ENCODE data around the gene FOXO4. TPM values are rescaled to one million over a fixed set of nuclear protein-coding genes. Genes with fewer than 3 reads are reported as not detected.
A peak's percentile ranks its signal among the peaks of the same experiment; 100 is the strongest.

The FOXO4 gene
- total and polyA plus RNA-seq, 5 donors from 2014 or later, result 1.8 to 49.9 (median 2.8) TPM

DNA sequence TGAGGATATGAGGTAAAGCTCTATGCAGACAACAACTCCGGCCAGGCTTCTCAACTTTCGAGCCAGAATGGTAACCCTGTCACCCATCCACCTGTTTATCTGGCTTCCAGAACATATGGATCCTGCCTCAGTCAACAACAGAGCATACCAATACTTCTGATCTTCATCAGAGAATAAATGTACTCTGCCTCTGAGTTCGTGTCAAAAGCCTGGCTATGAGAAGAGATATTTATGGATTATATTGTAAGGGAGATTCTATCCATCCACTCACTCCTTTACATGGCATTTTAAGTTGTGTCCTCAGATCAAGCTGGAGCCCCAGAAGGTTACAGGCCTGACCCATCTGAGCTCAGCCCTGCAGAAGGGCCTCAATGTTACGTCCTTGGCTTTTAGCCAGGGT is 9.8 kb upstream of the FOXO4 start:
- Histone ChIP-seq H3K27ac (ENCODE audit: insufficient read depth, low read length, poor library complexity, severe bottlenecking) (no peak overlapping the region), H3K9me3 (ENCODE audit: control insufficient read depth in 2 of 2, low read length in 2 of 2) (no peaks in the 10 kb centered on the region), H3K36me3 (ENCODE audit: control insufficient read depth, insufficient read depth, low read length) (no peaks in the 10 kb centered on the region), H3K27me3 (ENCODE audit: control insufficient read depth, insufficient read depth, low read length) (no peaks in the 10 kb centered on the region), H3K4me1 (ENCODE audit: control insufficient read depth, insufficient read depth, low read length, poor library complexity, severe bottlenecking) (peaks cover 3% of the 10 kb centered on the region), H3K4me3 (ENCODE audit: low read depth, low read length) (no peak overlapping the region)
- H3K9me3 Mint-ChIP-seq, result no peaks in the 10 kb centered on the region
- H3K4me3 Mint-ChIP-seq, result no peak overlapping the region
- no peaks in the 10 kb centered on the region for H3K27me3 Mint-ChIP-seq
- peaks cover 0 to 8% (median 0%) of the 10 kb centered on the region in 4 donors for H3K4me1 Mint-ChIP-seq
- no peak for DNase-seq
- ATAC-seq (ENCODE audit: low read depth in 2 of 2), result no peak
- peak overlapping the region in 1 of 3 donors; percentile 52 for H3K27ac Mint-ChIP-seq
- H3K36me3 Mint-ChIP-seq, result no peaks in the 10 kb centered on the region

DNA sequence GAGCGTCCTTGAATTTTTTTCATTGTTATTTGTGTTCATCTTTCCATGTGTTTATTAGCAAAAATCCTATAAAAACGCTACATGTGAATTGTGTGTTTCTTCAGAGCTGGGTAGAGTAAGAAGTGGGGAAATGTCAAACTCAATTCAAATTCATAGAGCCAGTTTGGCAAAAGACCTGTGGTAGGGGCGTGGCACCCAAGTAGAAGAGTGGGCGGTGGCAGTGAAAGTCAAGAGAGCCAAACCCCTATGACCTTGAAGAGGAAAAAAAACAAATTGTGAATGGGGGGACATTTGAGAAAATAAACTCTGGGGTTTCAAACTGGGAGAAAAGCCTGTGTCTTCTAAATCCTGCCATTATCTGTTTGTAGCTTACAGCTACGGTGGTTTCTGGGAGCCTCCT is 4.4 kb upstream of the FOXO4 start:
- H3K9me3 ChIP-seq (ENCODE audit: control insufficient read depth in 2 of 2, low read length in 2 of 2), result no peaks in the 10 kb centered on the region
- Mint-ChIP-seq H3K9me3 (peaks cover 0 to 2% (median 0%) of the 10 kb centered on the region in 7 donors), H3K36me3 (no peaks in the 10 kb centered on the region), H3K27ac (no peak overlapping the region), H3K4me1 (peaks cover 0 to 16% (median 6%) of the 10 kb centered on the region in 4 donors), H3K27me3 (no peaks in the 10 kb centered on the region), H3K4me3 (no peak overlapping the region)
- no peak overlapping the region for H3K27ac ChIP-seq (ENCODE audit: insufficient read depth, low read length, poor library complexity, severe bottlenecking)
- H3K4me1 ChIP-seq (ENCODE audit: control insufficient read depth, insufficient read depth, low read length, poor library complexity, severe bottlenecking), result peaks cover under 1% of the 10 kb centered on the region
- no peaks in the 10 kb centered on the region for H3K36me3 ChIP-seq (ENCODE audit: control insufficient read depth, insufficient read depth, low read length)
- no peak for DNase-seq
- no peak overlapping the region for H3K4me3 ChIP-seq (ENCODE audit: low read depth, low read length)
- ATAC-seq (ENCODE audit: low read depth in 2 of 2), result no peak
- no peaks in the 10 kb centered on the region for H3K27me3 ChIP-seq (ENCODE audit: control insufficient read depth, insufficient read depth, low read length)

DNA sequence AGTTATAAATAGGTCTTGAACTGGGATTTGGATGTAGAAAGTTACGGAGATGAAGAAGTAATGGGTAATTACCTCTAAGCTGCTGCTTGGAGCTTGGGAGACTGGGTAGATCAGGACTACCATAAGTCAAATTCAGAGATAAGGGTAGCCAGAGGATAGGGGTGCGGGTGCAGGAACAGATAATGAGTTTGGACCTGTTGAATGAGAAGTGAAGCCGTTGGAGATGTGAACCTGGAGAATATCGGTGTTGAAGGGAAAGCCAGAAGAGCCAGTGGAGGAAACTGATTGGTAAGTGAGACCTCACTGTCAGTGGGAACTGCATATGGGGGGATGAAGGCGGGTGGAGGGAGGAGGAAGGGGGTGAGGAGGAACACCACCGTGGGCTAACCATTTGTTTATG is 618 bp upstream of the FOXO4 start:
- H3K36me3 ChIP-seq (ENCODE audit: control insufficient read depth, insufficient read depth, low read length), result no peaks in the 10 kb centered on the region
- Mint-ChIP-seq H3K4me3 (peak overlapping the region; percentile 91 to 96 (median 93)), H3K27me3 (no peaks in the 10 kb centered on the region), H3K9me3 (peaks cover 0 to 2% (median 0%) of the 10 kb centered on the region in 7 donors), H3K4me1 (peaks cover 7 to 48% (median 20%) of the 10 kb centered on the region in 4 donors), H3K36me3 (peaks cover 4% of the 10 kb centered on the region), H3K27ac (peak overlapping the region; percentile 80 to 97 (median 89))
- no peaks in the 10 kb centered on the region for H3K27me3 ChIP-seq (ENCODE audit: control insufficient read depth, insufficient read depth, low read length)
- DNase-seq (no peak), ATAC-seq (ENCODE audit: low read depth in 2 of 2) (no peak)
- no peak overlapping the region for H3K27ac ChIP-seq (ENCODE audit: insufficient read depth, low read length, poor library complexity, severe bottlenecking)
- H3K4me1 ChIP-seq (ENCODE audit: control insufficient read depth, insufficient read depth, low read length, poor library complexity, severe bottlenecking), result peaks cover 32% of the 10 kb centered on the region
- peak overlapping the region; percentile 77 for H3K4me3 ChIP-seq (ENCODE audit: low read depth, low read length)
- no peaks in the 10 kb centered on the region for H3K9me3 ChIP-seq (ENCODE audit: control insufficient read depth in 2 of 2, low read length in 2 of 2)

- Histone ChIP-seq H3K36me3 (ENCODE audit: control insufficient read depth, insufficient read depth, low read length) (no peaks in the 10 kb centered on the region), H3K9me3 (ENCODE audit: control insufficient read depth in 2 of 2, low read length in 2 of 2) (no peaks in the 10 kb centered on the region), H3K4me1 (ENCODE audit: control insufficient read depth, insufficient read depth, low read length, poor library complexity, severe bottlenecking) (peaks cover 35% of the 10 kb centered on the region), H3K4me3 (ENCODE audit: low read depth, low read length) (peak overlapping the region; percentile 89), H3K27me3 (ENCODE audit: control insufficient read depth, insufficient read depth, low read length) (no peaks in the 10 kb centered on the region), H3K27ac (ENCODE audit: insufficient read depth, low read length, poor library complexity, severe bottlenecking) (peak overlapping the region; percentile 80)
- ATAC-seq (ENCODE audit: low read depth in 2 of 2) (peak; percentile 37 to 38), DNase-seq (peak in 2 of 3 donors; percentile 65 to 70)
- Mint-ChIP-seq H3K27ac (peak overlapping the region in 2 of 3 donors; percentile 89 to 97), H3K27me3 (no peaks in the 10 kb centered on the region), H3K36me3 (peaks cover 4% of the 10 kb centered on the region), H3K4me1 (peaks cover 7 to 57% (median 25%) of the 10 kb centered on the region in 4 donors), H3K4me3 (peak overlapping the region; percentile 91 to 96 (median 93)), H3K9me3 (peaks cover 0 to 2% (median 0%) of the 10 kb centered on the region in 7 donors)
These were observed 519 bp downstream of the FOXO4 start for GRCh38 chrX:71095981-71096759.

- H3K27me3 Mint-ChIP-seq, result no peaks in the 10 kb centered on the region
- Histone ChIP-seq H3K4me1 (ENCODE audit: control insufficient read depth, insufficient read depth, low read length, poor library complexity, severe bottlenecking) (peaks cover 36% of the 10 kb centered on the region), H3K27ac (ENCODE audit: insufficient read depth, low read length, poor library complexity, severe bottlenecking) (peak overlapping the region; percentile 80), H3K36me3 (ENCODE audit: control insufficient read depth, insufficient read depth, low read length) (no peaks in the 10 kb centered on the region), H3K4me3 (ENCODE audit: low read depth, low read length) (peak overlapping the region; percentile 44), H3K27me3 (ENCODE audit: control insufficient read depth, insufficient read depth, low read length) (no peaks in the 10 kb centered on the region), H3K9me3 (ENCODE audit: control insufficient read depth in 2 of 2, low read length in 2 of 2) (no peaks in the 10 kb centered on the region)
- ATAC-seq (ENCODE audit: low read depth in 2 of 2) (no peak), DNase-seq (no peak)
- peak overlapping the region; percentile 76 to 96 (median 93) for H3K4me3 Mint-ChIP-seq
- H3K27ac Mint-ChIP-seq, result peak overlapping the region in 2 of 3 donors; percentile 82 to 97
- peaks cover 7 to 62% (median 30%) of the 10 kb centered on the region in 4 donors for H3K4me1 Mint-ChIP-seq
- H3K9me3 Mint-ChIP-seq, result peaks cover 0 to 2% (median 0%) of the 10 kb centered on the region in 7 donors
- H3K36me3 Mint-ChIP-seq, result peaks cover 4% of the 10 kb centered on the region
These were observed 1.0 kb downstream of the FOXO4 start for GRCh38 chrX:71096760-71097032.

GRCh38 chrX:71098302-71098701 is 2.7 kb downstream of the FOXO4 start:
- Histone ChIP-seq H3K36me3 (ENCODE audit: control insufficient read depth, insufficient read depth, low read length) (no peaks in the 10 kb centered on the region), H3K27me3 (ENCODE audit: control insufficient read depth, insufficient read depth, low read length) (no peaks in the 10 kb centered on the region), H3K27ac (ENCODE audit: insufficient read depth, low read length, poor library complexity, severe bottlenecking) (peak overlapping the region; percentile 41), H3K4me1 (ENCODE audit: control insufficient read depth, insufficient read depth, low read length, poor library complexity, severe bottlenecking) (peaks cover 52% of the 10 kb centered on the region), H3K9me3 (ENCODE audit: control insufficient read depth in 2 of 2, low read length in 2 of 2) (no peaks in the 10 kb centered on the region), H3K4me3 (ENCODE audit: low read depth, low read length) (peak overlapping the region; percentile 51)
- peaks cover 4% of the 10 kb centered on the region for H3K36me3 Mint-ChIP-seq
- H3K4me1 Mint-ChIP-seq, result peaks cover 7 to 78% (median 40%) of the 10 kb centered on the region in 4 donors
- peak overlapping the region; percentile 61 to 92 (median 76) for H3K4me3 Mint-ChIP-seq
- ATAC-seq (ENCODE audit: low read depth in 2 of 2) (peak; percentile 40 to 42), DNase-seq (peak; percentile 73 to 86 (median 81))
- H3K27me3 Mint-ChIP-seq, result no peaks in the 10 kb centered on the region
- peaks cover 0 to 2% (median 0%) of the 10 kb centered on the region in 7 donors for H3K9me3 Mint-ChIP-seq
- H3K27ac Mint-ChIP-seq, result peak overlapping the region in 2 of 3 donors; percentile 77 to 82

DNA sequence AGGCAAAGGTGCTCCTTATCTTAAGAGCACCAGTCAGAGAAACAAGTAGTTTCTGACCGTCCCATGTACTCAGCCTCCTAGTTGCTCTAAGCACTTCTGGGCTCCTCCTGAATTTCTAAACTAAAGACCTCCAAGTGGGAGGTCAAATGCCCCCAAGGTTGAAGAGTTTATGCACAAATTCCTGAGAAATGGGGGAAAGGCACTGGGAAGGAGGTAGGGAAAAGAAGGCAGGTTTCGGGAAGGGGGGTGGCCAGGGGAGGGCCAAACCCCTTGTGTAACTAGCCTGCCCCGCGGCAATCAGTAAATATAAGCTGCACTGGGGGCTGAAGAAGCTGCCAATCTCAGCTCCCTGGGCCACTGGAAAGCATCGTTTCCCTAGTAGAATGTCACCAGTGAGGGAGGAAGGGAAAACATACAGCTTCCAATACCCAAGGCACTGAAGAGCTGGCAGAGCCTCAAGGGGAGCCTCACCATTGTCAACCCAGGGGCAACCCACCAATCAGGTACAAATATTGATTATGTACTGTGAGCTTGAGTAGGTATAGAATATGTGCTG is 3.4 kb downstream of the FOXO4 start:
- peaks cover 0 to 2% (median 0%) of the 10 kb centered on the region in 7 donors for H3K9me3 Mint-ChIP-seq
- Histone ChIP-seq H3K27ac (ENCODE audit: insufficient read depth, low read length, poor library complexity, severe bottlenecking) (no peak overlapping the region), H3K36me3 (ENCODE audit: control insufficient read depth, insufficient read depth, low read length) (no peaks in the 10 kb centered on the region), H3K9me3 (ENCODE audit: control insufficient read depth in 2 of 2, low read length in 2 of 2) (no peaks in the 10 kb centered on the region), H3K4me1 (ENCODE audit: control insufficient read depth, insufficient read depth, low read length, poor library complexity, severe bottlenecking) (peaks cover 59% of the 10 kb centered on the region), H3K27me3 (ENCODE audit: control insufficient read depth, insufficient read depth, low read length) (no peaks in the 10 kb centered on the region), H3K4me3 (ENCODE audit: low read depth, low read length) (peak overlapping the region; percentile 10)
- peak overlapping the region in 3 of 4 donors; percentile 11 to 80 (median 47) for H3K4me3 Mint-ChIP-seq
- H3K27ac Mint-ChIP-seq, result peak overlapping the region in 1 of 3 donors; percentile 77
- H3K4me1 Mint-ChIP-seq, result peaks cover 7 to 84% (median 44%) of the 10 kb centered on the region in 4 donors
- no peaks in the 10 kb centered on the region for H3K27me3 Mint-ChIP-seq
- ATAC-seq (ENCODE audit: low read depth in 2 of 2) (no peak), DNase-seq (no peak)
- peaks cover 4% of the 10 kb centered on the region for H3K36me3 Mint-ChIP-seq
